IMR-90 (cell line): Measurements from ENCODE around the gene GNG7. TPM values are rescaled to one million over a fixed set of nuclear protein-coding genes. Genes with fewer than 3 reads are reported as not detected.

ENCODE experiments used
- ATAC-seq: fragments of 200-7000 bp; cut with Tn5 transposase; 2 replicates; pipeline ENCODE4 v1.9.1; 2020; ENCODE audit warnings: low read depth, mild to moderate bottlenecking, moderate library complexity
- BruUV-seq: library from RNA; stranded (reverse); fragments of 400-500 nt; replicated peaks from 2 replicates; lab custom pipeline; 2021; lab: Mats Ljungman, UMichigan
- CTCF ChIA-PET: fragments of 300-600 bp; formaldehyde crosslinking; extraction: SDS; loops from one replicate; lab custom pipeline; 2021; ENCODE audit warnings: antibody characterized with exemption; lab: Yijun Ruan, JAX
- POLR2A ChIA-PET: fragments of 300-600 bp; sonication (Branson Sonifier 250); formaldehyde crosslinking; loops from one replicate; lab custom pipeline; 2022; ENCODE audit warnings: antibody characterized with exemption; ENCODE audit not compliant: unreplicated experiment; lab: Charles Lee
- DNase-seq: peaks from one replicate; pipeline ENCODE4 v3.0.0; 2013
- H2AFZ ChIP-seq: replicated peaks from 2 replicates; pipeline ENCODE3; 2013; ENCODE audit warnings: low read length, mild to moderate bottlenecking; ENCODE audit not compliant: poor library complexity
- H2AK5ac ChIP-seq: 2 replicates; pipeline ENCODE4 v1.6.1; 2013; ENCODE audit warnings: low read depth, low read length, inconsistent platforms
- H2AK9ac ChIP-seq: replicated peaks from 2 replicates; pipeline ENCODE3; 2013; ENCODE audit warnings: mild to moderate bottlenecking, low read depth, low read length, moderate library complexity; ENCODE audit not compliant: poor library complexity
- H2BK120ac ChIP-seq: 2 replicates; pipeline ENCODE4 v1.6.1; 2013; ENCODE audit warnings: low read depth, low read length, inconsistent platforms
- H2BK15ac ChIP-seq: 3 replicates; pipeline ENCODE4 v1.6.1; 2013; ENCODE audit warnings: low read depth, low read length, inconsistent platforms
- H2BK20ac ChIP-seq: 2 replicates; pipeline ENCODE4 v1.6.1; 2013; ENCODE audit warnings: low read depth, mild to moderate bottlenecking, inconsistent platforms, low read length, moderate library complexity
- H2BK5ac ChIP-seq: 2 replicates; pipeline ENCODE4 v1.6.1; 2013; ENCODE audit warnings: mild to moderate bottlenecking, low read depth, low read length, inconsistent platforms; ENCODE audit not compliant: poor library complexity, severe bottlenecking
- H3K14ac ChIP-seq: replicated peaks from 2 replicates; pipeline ENCODE4 v1.6.1; 2013; ENCODE audit warnings: low read depth, low read length, inconsistent platforms
- H3K18ac ChIP-seq: 2 replicates; pipeline ENCODE4 v1.6.1; 2013; ENCODE audit warnings: low read depth, low read length, control low read depth
- H3K23ac ChIP-seq: 2 replicates; pipeline ENCODE4 v1.6.1; 2013; ENCODE audit warnings: low read depth, low read length, inconsistent platforms
- H3K27ac ChIP-seq: 2 replicates; pipeline ENCODE4 v1.5.1; 2013; ENCODE audit warnings: mild to moderate bottlenecking, control low read depth, low read length; ENCODE audit not compliant: insufficient read depth
- H3K27me3 ChIP-seq: 2 replicates; pipeline ENCODE4 v1.6.1; 2013; ENCODE audit warnings: low read length; ENCODE audit not compliant: control insufficient read depth, insufficient read depth
- H3K36me3 ChIP-seq: 2 replicates; pipeline ENCODE4 v1.6.1; 2013; ENCODE audit warnings: low read length, mixed read lengths; ENCODE audit not compliant: control insufficient read depth, insufficient read depth
- H3K4ac ChIP-seq: 2 replicates; pipeline ENCODE4 v1.6.1; 2013; ENCODE audit warnings: low read depth, low read length, inconsistent platforms
- H3K4me1 ChIP-seq: 2 replicates; pipeline ENCODE4 v1.6.1; 2013; ENCODE audit warnings: low read length, mixed read lengths; ENCODE audit not compliant: control insufficient read depth, insufficient read depth
- H3K4me2 ChIP-seq: 2 replicates; pipeline ENCODE4 v1.6.1; 2013; ENCODE audit warnings: low read depth, mild to moderate bottlenecking, control low read depth, low read length, moderate library complexity
- H3K4me3 ChIP-seq: 2 replicates; pipeline ENCODE4 v1.5.1; 2013; ENCODE audit warnings: low read depth, mild to moderate bottlenecking, control low read depth, low read length, moderate library complexity; ENCODE audit not compliant: insufficient read depth
- H3K56ac ChIP-seq: 2 replicates; pipeline ENCODE4 v1.6.1; 2013; ENCODE audit warnings: low read length, inconsistent platforms; ENCODE audit not compliant: insufficient read depth; ENCODE audit errors: extremely low read depth
- H3K79me1 ChIP-seq, 2 experiments: 2 replicates each; pipeline ENCODE4 v1.6.1; 2013; ENCODE audit warnings: low read length in 2 of 2, inconsistent platforms in 1 of 2, low read depth in 1 of 2
- H3K9ac ChIP-seq: 2 replicates; pipeline ENCODE4 v1.6.1; 2013; ENCODE audit warnings: low read depth, low read length, control low read depth
- H3K9me1 ChIP-seq: 2 replicates; pipeline ENCODE4 v1.6.1; 2013; ENCODE audit warnings: low read length, inconsistent platforms; ENCODE audit not compliant: insufficient read depth
- H3K9me3 ChIP-seq: 2 replicates; pipeline ENCODE4 v1.6.1; 2013; ENCODE audit warnings: low read length; ENCODE audit not compliant: control insufficient read depth, insufficient read depth
- H4K20me1 ChIP-seq: 2 replicates; pipeline ENCODE4 v1.6.1; 2013; ENCODE audit warnings: low read length, inconsistent platforms; ENCODE audit not compliant: insufficient read depth
- H4K5ac ChIP-seq: 2 replicates; pipeline ENCODE4 v1.6.1; 2013; ENCODE audit warnings: mild to moderate bottlenecking, low read depth, low read length, control low read depth
- H4K8ac ChIP-seq, 2 experiments: 2 replicates each; pipeline ENCODE4 v1.6.1; 2013; ENCODE audit warnings: low read depth in 2 of 2, low read length in 2 of 2, control low read depth in 1 of 2, inconsistent platforms in 1 of 2
- H4K91ac ChIP-seq: 2 replicates; pipeline ENCODE4 v1.6.1; 2013; ENCODE audit warnings: low read depth, low read length, inconsistent platforms; ENCODE audit not compliant: insufficient read depth
- BHLHE40 ChIP-seq: fragments of 150-350 bp; IDR thresholded peaks from 2 replicates; pipeline ENCODE4 v1.6.1; 2016; ENCODE audit warnings: mild to moderate bottlenecking, low read depth, low read length
- CEBPB ChIP-seq: IDR thresholded peaks from 2 replicates; pipeline ENCODE4 v1.6.1; 2012; ENCODE audit warnings: low read depth, low read length, improper control_type of control experiment
- ELK1 ChIP-seq: fragments of 150-350 bp; IDR thresholded peaks from 2 replicates; pipeline ENCODE4 v1.6.1; 2016; ENCODE audit warnings: low read depth, mild to moderate bottlenecking, low read length, moderate library complexity, borderline replicate concordance
- MAFK ChIP-seq: IDR thresholded peaks from 2 replicates; pipeline ENCODE4 v1.6.1; 2012; ENCODE audit warnings: low read depth, low read length, improper control_type of control experiment
- MXI1 ChIP-seq: IDR thresholded peaks from 2 replicates; pipeline ENCODE4 v1.6.1; 2012; ENCODE audit warnings: low read depth, mild to moderate bottlenecking, low read length, moderate library complexity, borderline replicate concordance
- NFE2L2 ChIP-seq: fragments of 150-350 bp; IDR thresholded peaks from 2 replicates; pipeline ENCODE4 v1.6.1; 2016; ENCODE audit warnings: low read depth, mild to moderate bottlenecking, low read length
- POLR2A ChIP-seq: IDR thresholded peaks from 2 replicates; pipeline ENCODE4 v1.6.1; 2012; ENCODE audit warnings: mild to moderate bottlenecking, low read depth, low read length
- RCOR1 ChIP-seq: IDR thresholded peaks from 2 replicates; pipeline ENCODE4 v1.6.1; 2012; ENCODE audit warnings: mild to moderate bottlenecking, low read length, improper control_type of control experiment; ENCODE audit not compliant: insufficient replicate concordance
- RFX5 ChIP-seq: IDR thresholded peaks from 2 replicates; pipeline ENCODE4 v1.8.0; 2012; ENCODE audit warnings: low read depth, mild to moderate bottlenecking, low read length, moderate library complexity
- USF2 ChIP-seq: fragments of 150-350 bp; IDR thresholded peaks from 2 replicates; pipeline ENCODE4 v1.6.1; 2017; ENCODE audit warnings: mild to moderate bottlenecking, antibody characterized with exemption, low read length, low read depth
- WGBS, 2 experiments: methylation state at CpG; one replicate each; pipeline versions ENCODE4 v1.1.5 to v1.1.7; 2013; ENCODE audit warnings: missing lambda C conversion rate in 2 of 2; ENCODE audit not compliant: insufficient read length in 1 of 2; ENCODE audit errors: extremely low coverage in 2 of 2; 5-methylcytosine and 5-hydroxymethylcytosine counted together
- dilution Hi-C: fragments of 300-500 bp; cut with HindIII; formaldehyde crosslinking; loops from one replicate; pipeline ENCODE4 v1.14.3; 2018; ENCODE audit warnings: low sequenced_read_pairs; ENCODE audit not compliant: unreplicated experiment
- in situ Hi-C: fragments of 300-500 bp; cut with MboI; formaldehyde crosslinking; loops from 3 replicates; pipeline ENCODE4 v1.14.3; 2019; ENCODE audit warnings: low sequenced_read_pairs, inconsistent platforms, mixed read lengths
- intact Hi-C: fragments of 100-400 bp; cut with micrococcal nuclease; formaldehyde crosslinking; loops from 2 replicates; pipeline ENCODE4 v1.10.0; 2022
- polyA plus RNA-seq, 3 experiments: library from polyadenylated mRNA; depleted of rRNA; stranded (reverse); fragments of >200 nt; gene quantifications; 2 replicates each; pipeline ENCODE4 v1.2.3, GENCODE V29; 2012; ENCODE audit warnings: low replicate concordance in 1 of 3
- total RNA-seq: library from RNA; depleted of rRNA; stranded (reverse); fragments of >200 nt; gene quantifications from 2 replicates; pipeline ENCODE4 v1.2.3, GENCODE V29; 2012
- TF ChIP-seq, protein P1 (sequence below): conservative IDR thresholded peaks from 2 replicates; pipeline ENCODE4 v1.5.1; 2012; ENCODE audit warnings: mild to moderate bottlenecking, low read depth, low read length, improper control_type of control experiment

GNG7 gene
- total and polyA plus RNA-seq, 2 of the 4 experiments (the other 2 are of a cell fraction): under 0.01 to 0.21 TPM

- no peak for TF ChIP-seq BHLHE40
- no peak for TF ChIP-seq POLR2A
Observed at GRCh38 chr19:2653710-2654707, 48.5 kb downstream of the GNG7 start (continued).

- CTCF ChIA-PET: no interaction called here
- no peak overlapping the region for H2BK15ac ChIP-seq
- H4K5ac ChIP-seq: no peak overlapping the region
- H2BK120ac ChIP-seq: no peak overlapping the region
- H3K18ac ChIP-seq: no peak overlapping the region
- no peak overlapping the region for H2BK20ac ChIP-seq
- peaks cover 2% of the 10 kb centered on the region; the same call in 1 of the 2 replicates for H3K4me1 ChIP-seq
- H2AK9ac ChIP-seq: no peak overlapping the region
- no peak overlapping the region for H4K91ac ChIP-seq
- H2AK5ac ChIP-seq: no peak overlapping the region
- H3K9ac ChIP-seq: no peak overlapping the region
- in situ Hi-C loops: no loop called here
- ATAC-seq: no peak
- no peak overlapping the region for H3K27ac ChIP-seq
- H3K9me3 ChIP-seq: no peaks in the 10 kb centered on the region
- H3K27me3 ChIP-seq: peaks cover 35% of the 10 kb centered on the region
- H3K56ac ChIP-seq: no peak overlapping the region
- DNase-seq: no peak
- intact Hi-C loops: no loop called here
- H4K20me1 ChIP-seq: no peaks in the 10 kb centered on the region
- no peak overlapping the region for H3K4me2 ChIP-seq
- H3K36me3 ChIP-seq: no peaks in the 10 kb centered on the region
- H2AFZ ChIP-seq: no peak overlapping the region
- no peak overlapping the region for H3K14ac ChIP-seq
- WGBS, 2 experiments: 44% methylated on average over 3 of the region's 9 CpGs; no CpG with 5 or more reads in 1 of the 2 experiments
- dilution Hi-C loops: no loop called here
- BruUV-seq: no TSS peak
- no peak overlapping the region for H3K23ac ChIP-seq
- H4K8ac ChIP-seq: no peak overlapping the region
- no peak overlapping the region for H2BK5ac ChIP-seq
- H3K79me1 ChIP-seq: no peaks in the 10 kb centered on the region
- no peaks in the 10 kb centered on the region for H3K9me1 ChIP-seq
- H3K4me3 ChIP-seq: no peak overlapping the region
- POLR2A ChIA-PET: no interaction called here
- H3K4ac ChIP-seq: no peak overlapping the region
- TF ChIP-seq USF2: no peak
- TF ChIP-seq, protein P1, sequence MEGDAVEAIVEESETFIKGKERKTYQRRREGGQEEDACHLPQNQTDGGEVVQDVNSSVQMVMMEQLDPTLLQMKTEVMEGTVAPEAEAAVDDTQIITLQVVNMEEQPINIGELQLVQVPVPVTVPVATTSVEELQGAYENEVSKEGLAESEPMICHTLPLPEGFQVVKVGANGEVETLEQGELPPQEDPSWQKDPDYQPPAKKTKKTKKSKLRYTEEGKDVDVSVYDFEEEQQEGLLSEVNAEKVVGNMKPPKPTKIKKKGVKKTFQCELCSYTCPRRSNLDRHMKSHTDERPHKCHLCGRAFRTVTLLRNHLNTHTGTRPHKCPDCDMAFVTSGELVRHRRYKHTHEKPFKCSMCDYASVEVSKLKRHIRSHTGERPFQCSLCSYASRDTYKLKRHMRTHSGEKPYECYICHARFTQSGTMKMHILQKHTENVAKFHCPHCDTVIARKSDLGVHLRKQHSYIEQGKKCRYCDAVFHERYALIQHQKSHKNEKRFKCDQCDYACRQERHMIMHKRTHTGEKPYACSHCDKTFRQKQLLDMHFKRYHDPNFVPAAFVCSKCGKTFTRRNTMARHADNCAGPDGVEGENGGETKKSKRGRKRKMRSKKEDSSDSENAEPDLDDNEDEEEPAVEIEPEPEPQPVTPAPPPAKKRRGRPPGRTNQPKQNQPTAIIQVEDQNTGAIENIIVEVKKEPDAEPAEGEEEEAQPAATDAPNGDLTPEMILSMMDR: no peak
- TF ChIP-seq BHLHE40: no peak
- TF ChIP-seq MAFK: no peak
- no peak for TF ChIP-seq ELK1
- no peak for TF ChIP-seq RFX5
- TF ChIP-seq NFE2L2: no peak
- no peak for TF ChIP-seq MXI1
- no peak for TF ChIP-seq CEBPB
- no peak for TF ChIP-seq POLR2A
- TF ChIP-seq RCOR1: no peak
Observed at GRCh38 chr19:2653218-2653617, 49.3 kb downstream of the GNG7 start.
